Left ventricle myocardium superior (tissue), 1 donor: ENCODE results near the gene CFAP157. TPM values are rescaled to one million over a fixed set of nuclear protein-coding genes. Genes with fewer than 3 reads are reported as not detected.
A peak's percentile ranks its signal among the peaks of the same experiment; 100 is the strongest.

Experiments
- ATAC-seq: fragments of 200-7000 bp; cut with Tn5 transposase; one replicate; pipeline ENCODE4 v1.9.1; 2020; ENCODE audit warnings: mild to moderate bottlenecking, moderate library complexity
- DNase-seq: peaks from one replicate; pipeline ENCODE4 v3.0.0-alpha.2; 2020
- intact Hi-C: fragments of 100-400 bp; cut with micrococcal nuclease; formaldehyde crosslinking; loops from one replicate; pipeline ENCODE4 v1.11.0; 2022
- total RNA-seq: library from RNA; stranded (reverse); fragmentation: NEBNext Ultra II Directional; extraction: Animal tissue kit (Norgen Biotek cat#: 25700); gene quantifications from one replicate; pipeline ENCODE4 v1.2.1, GENCODE V29; 2021
- donor health status: DM: no; HTN: yes; CAD: no; lungs with severe emphysema.

Gene CFAP157
- total RNA-seq, 1 donor from 2014 or later = not detected

- DNase-seq (no peak), ATAC-seq (no peak)
- intact Hi-C loops = no loop called here
Measured at GRCh38 chr9:127689329-127690000, 17.3 kb upstream of the CFAP157 start.

DNA sequence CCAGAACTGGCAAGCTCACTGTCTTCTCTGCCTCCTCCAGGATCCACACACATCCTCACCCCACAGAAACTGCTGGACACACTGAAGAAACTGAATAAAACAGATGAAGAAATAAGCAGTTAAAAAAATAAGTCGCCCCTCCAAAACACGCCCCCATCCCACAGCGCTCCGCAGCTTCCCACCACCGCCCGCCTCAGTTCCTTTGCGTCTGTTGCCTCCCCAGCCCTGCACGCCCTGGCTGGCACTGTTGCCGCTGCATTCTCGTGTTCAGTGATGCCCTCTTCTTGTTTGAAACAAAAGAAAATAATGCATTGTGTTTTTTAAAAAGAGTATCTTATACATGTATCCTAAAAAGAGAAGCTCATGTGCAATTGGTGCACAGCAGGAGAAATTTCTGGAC is 16.1 kb upstream of the CFAP157 start:
- intact Hi-C loops = no loop called here
- no peak for ATAC-seq
- DNase-seq = no peak

- intact Hi-C loops = no loop called here
Measured at GRCh38 chr9:127692071-127692470, 14.7 kb upstream of the CFAP157 start.

GRCh38 chr9:127693143-127693542 is 13.6 kb upstream of the CFAP157 start:
- DNase-seq (no peak), ATAC-seq (no peak)
- intact Hi-C loops = no loop called here

More at GRCh38 chr9:127692071-127692470, 14.7 kb upstream of the CFAP157 start:
- DNase-seq = no peak
- ATAC-seq = no peak

GRCh38 chr9:127693697-127694096 is 13.1 kb upstream of the CFAP157 start:
- ATAC-seq = no peak
- intact Hi-C loops = no loop called here
- no peak for DNase-seq

- intact Hi-C loops = no loop called here
- ATAC-seq (no peak), DNase-seq (no peak)
Measured at GRCh38 chr9:127694890-127695720, 11.7 kb upstream of the CFAP157 start.

- intact Hi-C loops = no loop called here
Measured at GRCh38 chr9:127697575-127697974, 9.2 kb upstream of the CFAP157 start.

GRCh38 chr9:127698386-127698785 is 8.4 kb upstream of the CFAP157 start:
- DNase-seq (no peak), ATAC-seq (no peak)
- intact Hi-C loops = no loop called here

More at GRCh38 chr9:127697575-127697974, 9.2 kb upstream of the CFAP157 start:
- ATAC-seq = no peak
- DNase-seq = no peak

DNA sequence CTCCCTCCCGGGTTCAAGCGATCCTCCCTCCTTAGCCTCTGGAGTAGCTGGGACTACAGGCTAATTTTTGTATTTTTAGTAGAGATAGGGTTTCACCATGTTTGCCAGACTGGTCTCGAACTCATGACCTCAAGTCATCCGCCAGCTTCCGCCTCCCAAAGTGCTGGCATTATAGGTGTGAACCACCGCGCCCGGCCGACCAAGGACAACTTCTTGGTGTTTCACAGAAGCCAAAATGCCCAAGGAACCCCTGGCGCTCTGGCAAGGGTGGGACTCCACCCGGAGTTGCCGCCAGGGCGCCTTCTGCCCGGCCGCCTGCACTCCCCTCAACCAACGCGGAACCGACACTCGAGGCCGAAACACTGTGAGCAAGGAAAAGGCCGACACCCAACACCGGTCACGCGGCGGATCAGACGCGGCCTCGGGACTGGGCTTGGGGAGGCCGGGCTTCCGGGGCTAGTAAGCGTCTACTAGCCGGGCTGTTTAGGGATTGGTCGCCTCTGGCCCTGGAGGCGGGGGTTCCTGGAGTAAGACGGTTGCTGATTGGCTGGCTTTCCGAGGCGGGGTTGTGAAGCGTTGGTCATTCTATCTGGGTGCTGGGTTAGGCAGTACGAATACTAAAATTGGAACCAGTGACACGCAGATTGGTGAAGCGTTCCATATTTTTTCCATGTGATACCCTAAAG is 7.7 kb upstream of the CFAP157 start:
- ATAC-seq (peak; percentile 99), DNase-seq (peak; percentile 96)
- intact Hi-C loops = no loop called here

GRCh38 chr9:127700140-127700539 is 6.6 kb upstream of the CFAP157 start:
- intact Hi-C loops = no loop called here
- no peak for DNase-seq
- no peak for ATAC-seq

DNA sequence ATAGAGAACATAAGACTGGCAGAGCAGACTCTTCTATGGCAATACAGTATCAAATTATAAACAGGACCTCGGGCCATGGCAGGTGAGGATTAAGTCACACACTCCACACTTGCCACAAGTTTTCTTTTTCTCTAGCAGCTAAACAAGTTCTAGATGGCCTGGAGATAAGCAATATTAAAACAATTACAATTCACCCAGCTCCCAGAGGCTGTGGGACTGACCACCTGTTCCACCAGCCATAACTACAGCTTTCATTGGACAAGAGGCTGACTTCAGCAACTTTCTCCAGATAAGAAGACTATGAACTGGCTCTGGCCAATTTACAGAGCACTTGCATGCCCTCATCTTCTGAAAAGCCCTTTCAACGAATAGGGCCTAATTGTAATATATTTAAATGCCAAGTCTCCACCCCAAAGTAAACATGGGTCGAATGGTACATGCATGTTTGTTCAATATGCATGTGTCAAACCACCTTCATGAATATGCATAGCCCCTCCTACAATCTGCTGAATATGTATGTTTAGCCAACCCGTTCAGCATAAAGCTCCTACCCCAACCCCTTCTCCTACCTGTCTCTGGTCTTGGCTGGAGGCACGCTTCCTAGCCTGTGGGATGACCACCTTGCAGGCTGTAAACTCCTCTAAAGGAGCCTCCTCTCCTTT is 6.1 kb upstream of the CFAP157 start:
- DNase-seq = no peak
- no peak for ATAC-seq
- intact Hi-C loops = no loop called here

DNA sequence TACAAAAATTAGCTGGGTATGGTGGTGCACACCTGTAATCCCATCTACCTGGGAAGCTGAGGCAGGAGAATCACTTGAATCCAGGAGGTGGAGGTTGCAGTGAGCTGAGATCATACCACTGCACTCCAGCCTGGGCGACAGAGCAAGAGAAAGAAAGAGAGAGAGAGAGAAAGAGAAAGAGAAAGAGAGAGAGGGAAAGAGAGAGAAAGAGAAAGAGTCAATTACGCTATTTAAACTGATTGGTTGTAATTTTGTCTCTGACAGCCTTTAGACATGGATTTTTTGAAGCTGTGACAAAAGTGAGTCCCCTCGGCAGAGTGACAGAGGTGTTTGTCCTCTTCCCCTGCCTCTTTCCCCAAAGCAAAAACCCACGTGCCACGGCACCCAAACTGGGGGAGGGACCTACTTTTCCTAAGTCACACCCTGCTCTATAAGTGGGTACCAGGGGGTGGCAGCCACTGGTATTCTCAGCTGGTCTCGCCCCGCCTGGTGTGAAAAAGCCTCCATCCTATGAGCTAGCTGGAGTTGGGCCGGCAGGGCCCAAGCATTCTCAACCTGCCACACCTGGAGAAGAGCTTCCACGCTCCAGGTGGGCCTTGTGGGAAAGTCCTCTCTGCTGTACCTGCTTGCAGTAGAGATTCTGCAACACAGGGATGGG is 3.4 kb upstream of the CFAP157 start:
- ATAC-seq = no peak
- DNase-seq = no peak
- intact Hi-C loops = no loop called here

DNA sequence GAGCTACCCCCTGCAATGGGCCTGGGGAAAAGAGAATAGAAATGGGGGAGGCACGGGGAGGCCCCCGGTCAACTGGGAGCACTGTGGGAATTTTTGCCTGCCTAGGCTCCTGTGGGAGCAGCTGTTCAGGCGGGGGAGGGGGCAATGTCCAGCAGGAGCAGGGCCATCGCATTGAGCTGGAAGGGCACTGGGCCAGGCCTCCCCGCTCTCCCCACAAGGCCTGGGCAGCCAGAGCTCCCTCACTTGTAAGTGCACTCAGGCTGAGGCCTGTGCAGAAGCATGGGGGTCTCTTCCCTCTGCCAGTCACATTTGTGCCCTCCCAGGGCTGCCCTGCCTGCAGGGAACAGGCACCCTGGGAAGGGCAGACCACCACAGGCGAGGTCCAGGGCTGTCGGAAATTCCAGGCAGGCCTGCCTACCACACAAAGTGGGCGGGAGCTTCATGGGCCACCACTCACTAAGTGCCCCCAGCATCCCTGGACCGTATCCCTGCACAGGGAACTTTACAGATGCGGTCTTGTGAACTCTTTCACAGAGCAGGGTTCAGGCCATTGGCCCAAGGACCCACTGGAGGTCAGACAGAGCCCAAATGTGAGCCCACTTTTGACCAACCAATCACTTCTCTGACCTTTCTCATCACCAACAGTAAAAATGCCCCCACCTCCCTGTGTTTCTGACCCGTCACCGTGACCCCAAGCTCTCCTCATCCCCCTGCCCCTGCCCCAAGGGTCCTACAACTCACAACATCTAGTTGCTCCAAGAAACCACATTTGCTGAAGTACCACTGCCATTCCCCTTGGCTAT is 1.0 kb upstream of the CFAP157 start:
- DNase-seq (no peak), ATAC-seq (no peak)
- intact Hi-C loops = no loop called here

- ATAC-seq (no peak), DNase-seq (no peak)
- intact Hi-C loops = no loop called here
Measured at GRCh38 chr9:127707766-127708165, 978 bp downstream of the CFAP157 start.

DNA sequence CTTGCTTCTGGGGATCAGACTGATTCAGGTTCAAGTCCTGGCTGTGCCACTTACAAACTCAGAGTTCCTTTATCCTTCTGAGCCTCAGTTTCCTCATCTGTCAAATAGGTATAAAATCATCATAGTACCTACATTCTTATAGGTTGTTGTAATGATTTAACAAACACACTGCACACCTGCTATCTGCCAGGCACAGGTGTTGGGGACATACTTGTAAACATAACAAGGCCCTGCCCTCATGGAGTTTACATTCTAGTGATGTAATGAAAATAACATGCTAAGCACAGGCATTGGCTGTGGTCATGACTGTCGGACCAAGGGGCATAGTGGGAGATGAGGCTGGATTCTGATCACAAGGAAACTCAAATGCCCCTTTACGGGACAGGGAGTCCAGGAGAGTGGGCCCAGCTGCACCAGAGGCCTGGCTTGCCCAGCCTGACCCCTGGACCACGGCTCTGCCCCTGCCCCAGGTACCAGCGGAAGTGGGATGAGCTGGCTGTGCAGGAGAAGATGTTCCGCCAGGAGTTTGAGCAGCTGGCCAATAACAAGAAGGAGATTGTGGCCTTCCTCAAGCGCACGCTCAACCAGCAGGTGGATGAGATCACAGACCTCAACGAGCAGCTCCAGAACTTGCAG is 2.3 kb downstream of the CFAP157 start:
- intact Hi-C loops = no loop called here
- no peak for ATAC-seq
- DNase-seq = no peak

GRCh38 chr9:127710204-127710783 is 3.5 kb downstream of the CFAP157 start:
- intact Hi-C loops = no loop called here
- no peak for DNase-seq
- no peak for ATAC-seq

- no peak for ATAC-seq
- intact Hi-C loops = no loop called here
- no peak for DNase-seq
Measured at GRCh38 chr9:127711226-127711701, 4.5 kb downstream of the CFAP157 start.
